DLD1 (cell line): Measurements from ENCODE around the gene SLC16A7.
"Not testable (repeated sequence)": the region's sequence is repeated elsewhere in the genome, so short reads cannot be mapped to it uniquely, and the experiment has no call there.

Experiments
- in situ Hi-C: cut with HindIII; loops from 2 replicates; pipeline ENCODE4 v1.10.0; 2017; ENCODE audit warnings: low sequenced_read_pairs

SLC16A7 gene

GRCh38 chr12:59595883-59596540 lies at the start of gene SLC16A7:
Gene SLC16A7, plus strand, starts transcription at chr12:59596029. Its CDS starts 108,773 bp downstream, at chr12:59704802.
- in situ Hi-C loops = no loop called here

- in situ Hi-C loops = no loop called here
These were observed 46.9 kb upstream of the SLC16A7 start for GRCh38 chr12:59548930-59549329.

GRCh38 chr12:59559696-59560095 lies 36.1 kb upstream of the SLC16A7 start:
- in situ Hi-C loops = no loop called here

GRCh38 chr12:59570145-59570544 lies 25.7 kb upstream of the SLC16A7 start:
- in situ Hi-C loops = no loop called here

GRCh38 chr12:59574406-59574805 lies 21.4 kb upstream of the SLC16A7 start:
- in situ Hi-C loops = no loop called here

GRCh38 chr12:59575826-59576225 lies 20.0 kb upstream of the SLC16A7 start:
- in situ Hi-C loops = no loop called here

GRCh38 chr12:59578254-59578653 lies 17.6 kb upstream of the SLC16A7 start:
- in situ Hi-C loops = no loop called here

- in situ Hi-C loops = no loop called here
These were observed 16.2 kb upstream of the SLC16A7 start for GRCh38 chr12:59579631-59580030.

GRCh38 chr12:59580050-59580449 lies 15.8 kb upstream of the SLC16A7 start:
- in situ Hi-C loops = no loop called here

- in situ Hi-C loops = no loop called here
These were observed 12.7 kb upstream of the SLC16A7 start for GRCh38 chr12:59583003-59583712.

- in situ Hi-C loops = no loop called here
These were observed 8.1 kb upstream of the SLC16A7 start for GRCh38 chr12:59587710-59588109.

- in situ Hi-C loops = no loop called here
These were observed 2.1 kb upstream of the SLC16A7 start for GRCh38 chr12:59593761-59594160.

- in situ Hi-C loops = no loop called here
These were observed 807 bp upstream of the SLC16A7 start for GRCh38 chr12:59594943-59595500.

- in situ Hi-C loops = no loop called here
These were observed 305 bp upstream of the SLC16A7 start for GRCh38 chr12:59595565-59595882.

- in situ Hi-C loops = no loop called here
These were observed 1.6 kb downstream of the SLC16A7 start for GRCh38 chr12:59597385-59597781.

- in situ Hi-C loops = no loop called here
These were observed 4.3 kb downstream of the SLC16A7 start for GRCh38 chr12:59600171-59600570.

GRCh38 chr12:59603754-59604153 lies 7.9 kb downstream of the SLC16A7 start:
- in situ Hi-C loops = no loop called here

- in situ Hi-C loops = not testable (repeated sequence)
These were observed 17.1 kb downstream of the SLC16A7 start for GRCh38 chr12:59612823-59613434.

- in situ Hi-C loops = no loop called here
These were observed 19.8 kb downstream of the SLC16A7 start for GRCh38 chr12:59615392-59616165.

GRCh38 chr12:59619461-59620240 lies 23.8 kb downstream of the SLC16A7 start:
- in situ Hi-C loops = no loop called here
